ENCODE measurements around the gene MDM2. TPM values are rescaled to one million over a fixed set of nuclear protein-coding genes. Genes with fewer than 3 reads are reported as not detected.
"Not testable (repeated sequence)": the region's sequence is repeated elsewhere in the genome, so short reads cannot be mapped to it uniquely, and the experiment has no call there.

The MDM2 gene
- polyA plus RNA-seq, 10 donors = 32.3 to 65.6 (median 46.7) TPM

- DNase-seq = no peak
Measured at GRCh38 chr12:68784015-68784414, 24.0 kb upstream of the MDM2 start.

DNA sequence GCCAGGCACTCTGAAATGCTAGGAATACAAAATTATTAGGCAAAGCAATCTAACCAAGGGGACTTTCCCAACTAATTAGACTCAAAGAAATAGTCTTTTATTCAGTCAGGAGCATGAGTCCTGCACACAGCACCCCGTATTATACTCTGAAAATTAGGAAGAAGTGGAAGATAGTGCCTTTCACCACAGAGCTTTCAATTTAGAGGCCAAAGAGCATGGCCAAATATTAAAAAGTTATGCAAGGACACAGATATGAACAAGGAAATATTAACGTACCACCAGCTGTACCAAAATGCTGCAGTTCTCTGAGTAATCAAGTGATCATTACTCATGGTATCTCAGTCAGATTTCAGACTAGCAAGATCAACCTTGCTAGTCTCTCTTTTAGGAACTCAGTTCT, 22.6 kb upstream of the MDM2 start:
- DNase-seq = no peak

GRCh38 chr12:68785823-68786222, 22.2 kb upstream of the MDM2 start:
- DNase-seq = no peak

DNA sequence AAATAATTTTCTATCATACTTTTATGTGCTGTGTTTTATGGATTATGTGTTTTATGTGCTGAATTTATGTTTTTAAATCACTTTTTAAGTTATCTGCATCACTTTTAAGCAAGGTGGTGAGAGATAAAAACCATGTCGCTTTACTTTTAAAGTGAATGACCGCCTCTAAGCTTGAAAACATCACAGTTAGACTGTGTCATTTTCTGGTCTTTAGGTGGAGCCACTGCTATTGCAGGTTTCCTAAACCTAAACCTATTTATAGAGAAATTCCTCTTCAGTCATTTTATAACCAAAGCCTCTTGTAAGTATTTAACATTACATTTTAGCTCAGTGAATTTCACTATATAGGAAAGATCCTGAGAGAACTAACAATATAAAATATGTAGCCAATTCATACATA, 21.0 kb upstream of the MDM2 start:
- no peak for DNase-seq

- DNase-seq = no peak
Measured at GRCh38 chr12:68788554-68789143, 19.3 kb upstream of the MDM2 start.

GRCh38 chr12:68789144-68789878, 18.7 kb upstream of the MDM2 start:
- no peak for DNase-seq

DNA sequence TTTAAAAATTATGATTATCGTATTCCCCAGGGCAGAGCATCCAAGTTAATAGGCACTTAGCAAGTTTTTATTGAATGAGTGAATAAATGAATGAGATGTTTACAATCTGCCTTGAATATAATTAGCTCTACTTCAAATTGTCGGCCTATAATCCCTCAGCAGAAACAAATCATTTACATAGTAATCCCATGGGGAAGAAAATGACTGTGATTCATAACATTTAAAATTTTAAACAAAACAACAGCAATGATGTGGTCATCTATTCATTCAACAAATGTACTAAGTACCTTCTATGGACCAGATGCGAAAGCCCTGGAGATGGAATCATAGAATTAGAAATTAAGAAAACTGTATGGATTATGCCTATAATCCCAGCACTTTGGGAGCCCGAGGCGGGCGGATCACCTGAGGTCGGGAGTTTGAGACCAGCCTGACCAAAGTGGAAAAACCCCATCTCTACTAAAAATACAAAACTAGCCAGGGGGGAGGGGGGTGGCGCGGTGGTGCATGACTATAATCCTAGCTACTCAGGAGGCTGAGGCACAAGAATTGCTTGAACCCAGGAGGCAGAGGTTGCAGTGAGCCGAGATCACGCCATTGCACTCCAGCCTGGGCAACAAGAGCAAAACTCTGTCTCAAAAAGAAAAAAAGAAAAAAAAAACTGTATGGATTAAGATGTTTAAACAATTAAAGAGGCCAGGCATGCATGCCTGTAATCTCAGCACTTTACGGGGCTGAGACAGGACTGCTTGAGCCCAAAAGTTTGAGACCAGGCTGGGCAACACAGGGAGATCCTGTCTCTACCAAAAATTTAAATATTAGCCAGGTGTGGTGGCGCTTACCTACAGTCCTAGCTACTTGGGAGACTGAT, 17.7 kb upstream of the MDM2 start:
- no peak for DNase-seq

GRCh38 chr12:68790952-68791234, 17.1 kb upstream of the MDM2 start:
- DNase-seq = no peak

- no peak for DNase-seq
Measured at GRCh38 chr12:68791897-68792481, 16.0 kb upstream of the MDM2 start.

DNA sequence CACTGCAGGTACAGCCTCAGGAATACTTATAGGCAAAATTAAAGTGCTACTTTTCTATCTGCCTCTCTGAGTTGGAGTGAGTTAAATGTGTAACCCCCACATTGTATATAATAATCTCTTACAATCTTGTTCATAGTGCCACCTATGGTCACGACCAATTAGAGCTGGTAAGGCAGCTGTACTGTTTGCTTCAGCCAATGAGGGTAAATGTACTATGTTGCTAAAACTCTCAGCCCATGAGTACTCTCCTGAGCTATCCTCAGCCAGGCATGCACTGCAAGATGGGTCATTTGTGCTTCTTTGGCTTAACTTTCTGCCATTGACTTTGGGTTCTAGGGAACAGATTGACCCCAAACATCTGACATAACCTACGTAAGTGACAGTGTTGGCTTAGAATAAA, 15.0 kb upstream of the MDM2 start:
- DNase-seq = peak in 1 of 3 donors; percentile 14

DNA sequence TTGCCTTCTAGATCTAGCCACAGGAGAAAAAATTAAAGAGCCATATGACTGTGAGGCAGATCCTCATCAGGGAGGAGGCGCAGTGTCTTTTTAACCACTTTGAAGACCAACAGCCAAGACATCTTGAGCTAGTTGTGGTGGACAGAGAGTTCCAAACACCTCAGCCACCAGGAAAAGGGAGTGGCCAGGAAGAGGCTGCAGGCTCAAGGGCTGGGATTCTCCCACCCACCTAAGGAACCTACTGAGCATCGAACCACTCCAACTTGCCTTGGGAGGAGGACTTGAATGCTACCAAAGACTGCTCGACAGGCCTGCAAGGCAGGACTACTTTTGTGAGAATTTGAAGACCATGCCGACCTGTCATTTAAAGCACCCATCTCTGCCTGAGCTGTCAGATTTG, 14.5 kb upstream of the MDM2 start:
- no peak for DNase-seq

DNA sequence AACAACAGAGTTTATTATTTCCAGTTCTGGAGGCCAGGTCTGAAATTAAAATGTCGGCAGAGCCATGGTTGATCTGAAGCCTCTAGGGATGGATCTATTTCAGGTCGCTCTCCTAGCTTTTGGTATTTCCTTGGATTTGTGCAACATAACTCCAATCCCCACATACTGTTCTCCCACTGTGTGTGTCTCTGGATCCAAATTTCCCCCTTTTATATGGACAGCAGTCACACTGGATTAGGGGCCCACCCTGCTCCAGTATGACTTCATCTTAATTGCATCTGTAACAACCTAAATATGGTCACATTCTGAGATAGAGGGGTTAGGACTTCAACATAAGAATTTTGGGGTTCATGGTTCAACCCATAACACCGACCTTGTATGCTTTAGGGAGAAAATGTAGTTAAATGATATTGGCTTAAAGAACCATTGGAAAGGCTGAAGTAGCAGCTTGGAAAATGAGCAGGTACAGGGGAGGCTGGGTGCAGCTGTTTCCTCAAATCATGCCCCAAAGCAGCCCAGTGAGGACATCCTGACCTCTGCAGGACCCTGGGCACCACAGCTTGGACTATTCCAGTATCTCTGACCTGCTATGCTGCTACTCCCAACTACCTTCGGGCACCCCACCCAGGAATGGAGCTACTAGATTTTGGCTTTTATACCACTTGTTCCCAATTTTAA, 13.9 kb upstream of the MDM2 start:
- DNase-seq = no peak

DNA sequence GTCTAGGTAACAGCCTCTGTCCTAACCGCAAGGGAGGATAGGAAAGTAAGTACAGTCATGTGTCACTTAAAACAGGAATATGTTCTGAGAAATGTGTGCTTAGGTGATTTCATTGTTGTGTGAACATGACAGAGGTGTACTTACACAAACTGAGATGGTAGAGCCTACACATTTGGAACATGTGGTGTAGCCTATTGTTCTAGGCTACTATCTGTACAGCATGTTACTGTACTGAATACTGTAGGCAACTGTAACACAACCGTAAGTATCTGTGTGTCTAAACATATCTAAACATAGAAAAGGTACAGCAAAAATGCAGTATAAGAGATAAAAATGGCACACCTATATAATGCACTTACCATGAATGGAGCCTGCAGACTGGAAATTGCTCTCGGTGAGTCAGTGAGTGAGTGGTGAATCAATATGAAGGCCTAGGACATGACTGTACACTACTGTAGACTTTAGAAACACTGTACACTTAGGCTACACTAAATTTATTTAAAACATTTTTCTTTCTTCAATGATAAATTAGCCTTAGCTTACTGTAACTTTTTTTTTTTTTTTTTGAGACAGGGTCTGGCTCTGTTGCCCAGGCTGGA, 13.2 kb upstream of the MDM2 start:
- no peak for DNase-seq

DNA sequence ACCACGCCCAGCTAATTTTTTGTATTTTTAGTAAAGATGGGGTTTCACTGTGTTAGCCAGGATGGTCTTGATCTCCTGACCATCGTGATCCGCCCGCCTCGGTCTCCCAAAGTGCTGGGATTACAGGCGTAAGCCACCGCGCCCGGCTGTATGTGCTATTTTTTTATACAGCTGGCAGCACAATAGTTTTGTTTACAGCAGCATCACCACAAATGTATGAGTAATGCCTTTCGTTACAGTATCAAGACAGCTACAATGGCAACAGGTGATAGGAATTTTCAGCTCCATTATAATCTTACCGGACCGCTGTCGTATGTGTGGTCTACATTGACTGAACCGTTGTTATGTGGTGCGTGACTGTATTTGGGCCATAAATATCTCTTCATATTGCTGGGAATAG, 11.6 kb upstream of the MDM2 start:
- no peak for DNase-seq

- no peak for DNase-seq
Measured at GRCh38 chr12:68798882-68799234, 9.1 kb upstream of the MDM2 start.

DNA sequence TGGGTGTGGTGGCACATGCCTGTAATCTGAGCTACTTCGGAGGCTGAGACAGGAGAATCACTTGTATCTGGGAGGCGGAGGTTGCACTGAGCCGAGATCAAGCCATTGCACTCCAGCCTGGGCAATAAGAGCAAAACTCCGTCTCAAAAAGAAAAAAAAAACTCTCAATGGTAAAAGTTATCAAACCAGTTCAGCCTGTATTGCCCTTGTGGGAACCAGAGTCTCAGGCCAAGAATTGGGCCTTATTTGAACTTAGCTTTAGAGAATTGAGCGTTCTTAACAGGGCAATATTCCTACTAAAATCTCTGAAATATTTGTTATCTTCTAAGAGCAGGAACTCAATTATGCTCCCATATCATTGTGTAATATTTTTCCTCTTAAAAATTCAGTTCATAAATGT, 7.7 kb upstream of the MDM2 start:
- no peak for DNase-seq

DNA sequence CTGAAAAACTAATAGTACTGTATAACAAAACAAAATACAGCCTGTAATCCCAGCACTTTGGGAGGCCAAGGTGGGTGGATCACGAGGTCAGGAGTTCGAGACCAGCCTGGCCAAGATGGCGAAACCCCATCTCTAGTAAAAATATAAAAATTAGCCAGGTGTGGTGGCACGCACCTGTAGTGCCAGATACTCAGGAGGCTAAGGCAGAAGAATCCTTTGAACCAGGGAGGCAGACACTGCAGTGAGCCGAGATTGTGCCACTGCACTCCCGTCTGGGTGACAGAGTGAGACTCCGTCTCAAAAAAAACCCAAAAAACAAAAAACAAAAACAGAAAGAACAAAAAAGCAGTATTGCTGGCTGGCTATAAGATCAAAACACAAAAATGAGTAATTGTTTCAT, 6.9 kb upstream of the MDM2 start:
- not testable (repeated sequence) for DNase-seq

DNA sequence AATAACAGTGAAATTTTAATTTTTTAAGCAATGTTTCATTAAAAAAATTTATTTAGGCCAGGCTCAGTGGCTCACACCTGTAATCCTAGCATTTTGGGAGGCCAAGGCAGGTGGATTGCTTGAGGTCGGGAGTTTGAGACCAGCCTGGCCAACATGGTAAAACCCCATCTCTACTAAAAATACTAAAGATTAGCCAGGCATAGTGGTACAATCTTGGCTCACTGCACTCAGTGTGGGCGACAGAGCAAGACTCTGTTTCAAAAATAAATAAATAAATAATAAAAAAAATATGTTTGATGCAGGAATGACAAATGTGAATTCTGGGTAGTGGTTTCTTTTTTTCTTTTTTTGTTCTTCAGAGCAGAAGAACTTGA, 5.6 kb upstream of the MDM2 start:
- not testable (repeated sequence) for DNase-seq

GRCh38 chr12:68802911-68803651, 4.9 kb upstream of the MDM2 start:
- peak in 1 of 3 donors; percentile 39 for DNase-seq

DNA sequence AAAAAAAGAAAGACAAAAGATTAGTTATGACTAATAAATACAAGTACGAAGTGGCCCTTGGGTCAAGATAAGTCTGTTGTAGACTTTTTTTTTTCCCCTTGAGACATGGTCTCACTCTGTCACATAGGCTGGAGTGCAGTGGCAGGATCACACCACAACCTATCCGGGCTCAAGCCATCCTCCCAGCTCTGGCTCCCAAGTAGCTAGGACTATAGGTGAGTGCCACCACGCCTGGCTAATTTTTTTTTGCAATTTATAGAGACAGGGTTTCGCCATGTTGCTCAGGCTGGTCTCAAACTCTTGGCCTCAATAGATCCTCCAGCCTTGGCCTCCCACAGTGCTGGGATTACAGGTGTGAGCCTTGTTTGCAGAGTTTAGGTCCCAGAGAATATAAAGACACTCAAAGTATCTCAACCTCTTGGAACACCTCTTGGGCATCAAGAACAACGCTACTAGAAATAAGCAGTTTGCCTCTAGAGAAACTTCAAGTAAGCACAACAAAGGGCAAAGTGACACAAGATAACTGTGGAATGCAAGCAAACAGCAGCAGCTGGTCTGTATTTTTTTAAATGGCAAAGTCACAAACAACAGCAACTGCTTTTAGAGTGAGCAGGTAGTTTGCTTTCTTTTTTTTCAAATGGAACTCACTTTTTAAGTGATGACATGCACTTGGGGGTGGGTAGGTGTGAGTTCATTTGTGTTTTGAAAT, 3.9 kb upstream of the MDM2 start:
- no peak for DNase-seq

Data from muscle of back (tissue), 11 donors.